Measurements from ENCODE around the gene MRPL53.

DNA sequence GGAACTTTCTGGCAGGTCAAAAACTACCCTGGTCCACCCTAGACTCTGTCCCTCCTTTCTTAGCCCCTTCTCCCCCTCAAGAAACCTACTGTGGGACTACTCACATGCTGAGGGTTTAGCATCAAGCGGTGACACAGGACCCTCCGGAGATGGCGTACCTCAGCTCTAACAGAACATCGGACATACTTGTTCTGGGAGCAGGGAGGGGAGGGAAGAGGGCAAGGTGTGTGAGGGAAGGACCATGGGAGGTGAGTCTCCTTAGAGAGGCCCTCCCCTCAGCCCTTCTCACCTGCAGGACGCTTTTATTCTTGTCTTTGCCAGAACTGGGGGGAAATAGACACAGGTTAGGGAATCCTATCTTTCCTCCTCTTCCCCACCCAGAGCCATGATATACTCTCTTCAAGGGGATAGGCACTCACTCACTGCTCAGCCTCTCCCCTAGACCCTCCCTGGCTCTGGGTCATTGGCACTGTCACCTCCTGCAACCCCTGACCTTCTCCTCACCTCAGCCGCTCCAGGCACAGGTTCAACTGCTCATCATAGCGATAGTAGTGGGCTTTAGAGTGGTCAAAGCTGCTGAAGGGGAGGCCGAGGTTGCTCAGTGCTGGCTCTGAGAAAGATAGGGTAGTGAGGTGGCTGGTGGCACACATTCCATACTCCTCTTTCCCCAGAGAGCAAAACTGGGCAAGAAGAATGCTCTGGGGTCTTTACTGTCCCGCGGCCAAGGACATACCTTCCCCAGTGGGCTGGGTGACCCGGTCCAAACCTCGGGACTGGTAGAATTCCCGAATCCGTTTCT is 33.2 kb upstream of the MRPL53 start:
- TF ChIP-seq POLR2AphosphoS5 (IDR thresholded peaks at IDR 0.05; ENCODE audit: low read depth, low read length) (no peak), TAF1 (IDR thresholded peaks at IDR 0.05; ENCODE audit: borderline replicate concordance, insufficient read depth, low read length) (no peak), FOXP2 (optimal IDR thresholded peaks at IDR 0.05; ENCODE audit: borderline replicate concordance, extremely low read depth, extremely low read length, insufficient read depth) (no peak)
- TF ChIP-seq, protein P1, sequence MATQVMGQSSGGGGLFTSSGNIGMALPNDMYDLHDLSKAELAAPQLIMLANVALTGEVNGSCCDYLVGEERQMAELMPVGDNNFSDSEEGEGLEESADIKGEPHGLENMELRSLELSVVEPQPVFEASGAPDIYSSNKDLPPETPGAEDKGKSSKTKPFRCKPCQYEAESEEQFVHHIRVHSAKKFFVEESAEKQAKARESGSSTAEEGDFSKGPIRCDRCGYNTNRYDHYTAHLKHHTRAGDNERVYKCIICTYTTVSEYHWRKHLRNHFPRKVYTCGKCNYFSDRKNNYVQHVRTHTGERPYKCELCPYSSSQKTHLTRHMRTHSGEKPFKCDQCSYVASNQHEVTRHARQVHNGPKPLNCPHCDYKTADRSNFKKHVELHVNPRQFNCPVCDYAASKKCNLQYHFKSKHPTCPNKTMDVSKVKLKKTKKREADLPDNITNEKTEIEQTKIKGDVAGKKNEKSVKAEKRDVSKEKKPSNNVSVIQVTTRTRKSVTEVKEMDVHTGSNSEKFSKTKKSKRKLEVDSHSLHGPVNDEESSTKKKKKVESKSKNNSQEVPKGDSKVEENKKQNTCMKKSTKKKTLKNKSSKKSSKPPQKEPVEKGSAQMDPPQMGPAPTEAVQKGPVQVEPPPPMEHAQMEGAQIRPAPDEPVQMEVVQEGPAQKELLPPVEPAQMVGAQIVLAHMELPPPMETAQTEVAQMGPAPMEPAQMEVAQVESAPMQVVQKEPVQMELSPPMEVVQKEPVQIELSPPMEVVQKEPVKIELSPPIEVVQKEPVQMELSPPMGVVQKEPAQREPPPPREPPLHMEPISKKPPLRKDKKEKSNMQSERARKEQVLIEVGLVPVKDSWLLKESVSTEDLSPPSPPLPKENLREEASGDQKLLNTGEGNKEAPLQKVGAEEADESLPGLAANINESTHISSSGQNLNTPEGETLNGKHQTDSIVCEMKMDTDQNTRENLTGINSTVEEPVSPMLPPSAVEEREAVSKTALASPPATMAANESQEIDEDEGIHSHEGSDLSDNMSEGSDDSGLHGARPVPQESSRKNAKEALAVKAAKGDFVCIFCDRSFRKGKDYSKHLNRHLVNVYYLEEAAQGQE (IDR thresholded peaks at IDR 0.05; ENCODE audit: insufficient read depth in 1 of 2, low read depth in 2 of 2, low read length in 2 of 2): no peak
